ENCODE results near the gene RBFOX2.

DNA sequence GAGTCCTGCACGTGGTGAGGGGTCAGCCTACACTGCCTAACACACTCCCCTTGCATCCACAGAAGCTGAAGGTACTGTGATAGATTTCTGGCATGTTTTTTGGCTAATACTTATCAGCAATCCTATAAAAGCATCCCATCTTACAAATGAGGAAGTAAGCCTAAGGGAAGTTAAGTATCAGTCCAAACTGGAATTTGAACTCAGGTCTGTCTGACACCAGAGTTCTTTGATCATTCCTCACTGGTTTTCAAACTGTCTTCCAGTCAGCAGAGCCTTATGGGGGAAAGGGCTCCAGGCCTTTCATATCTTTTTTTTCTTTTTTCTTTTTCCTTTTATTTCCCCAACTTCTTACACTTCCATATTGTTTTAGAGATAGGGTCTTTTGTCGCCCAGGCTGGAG, 105.6 kb downstream of the RBFOX2 start:
- TF ChIP-seq, protein P1, sequence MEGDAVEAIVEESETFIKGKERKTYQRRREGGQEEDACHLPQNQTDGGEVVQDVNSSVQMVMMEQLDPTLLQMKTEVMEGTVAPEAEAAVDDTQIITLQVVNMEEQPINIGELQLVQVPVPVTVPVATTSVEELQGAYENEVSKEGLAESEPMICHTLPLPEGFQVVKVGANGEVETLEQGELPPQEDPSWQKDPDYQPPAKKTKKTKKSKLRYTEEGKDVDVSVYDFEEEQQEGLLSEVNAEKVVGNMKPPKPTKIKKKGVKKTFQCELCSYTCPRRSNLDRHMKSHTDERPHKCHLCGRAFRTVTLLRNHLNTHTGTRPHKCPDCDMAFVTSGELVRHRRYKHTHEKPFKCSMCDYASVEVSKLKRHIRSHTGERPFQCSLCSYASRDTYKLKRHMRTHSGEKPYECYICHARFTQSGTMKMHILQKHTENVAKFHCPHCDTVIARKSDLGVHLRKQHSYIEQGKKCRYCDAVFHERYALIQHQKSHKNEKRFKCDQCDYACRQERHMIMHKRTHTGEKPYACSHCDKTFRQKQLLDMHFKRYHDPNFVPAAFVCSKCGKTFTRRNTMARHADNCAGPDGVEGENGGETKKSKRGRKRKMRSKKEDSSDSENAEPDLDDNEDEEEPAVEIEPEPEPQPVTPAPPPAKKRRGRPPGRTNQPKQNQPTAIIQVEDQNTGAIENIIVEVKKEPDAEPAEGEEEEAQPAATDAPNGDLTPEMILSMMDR (IDR thresholded peaks at IDR 0.05): no peak
- TF ChIP-seq POLR2A (IDR thresholded peaks at IDR 0.05): no peak
